HFFc6 (cell line): ENCODE results near the gene TCERG1L. TPM values are rescaled to one million over a fixed set of nuclear protein-coding genes. Genes with fewer than 3 reads are reported as not detected.

Source experiments
- DNase-seq: peaks from one replicate; pipeline ENCODE4 v3.0.0-alpha.2; 2018
- H3K27ac Mint-ChIP-seq: 2 replicates; pipeline ENCODE4 v1.8.0; 2020; ENCODE audit warnings: mild to moderate bottlenecking, mixed read lengths
- H3K27me3 Mint-ChIP-seq: 2 replicates; pipeline ENCODE4 v1.8.0; 2021; ENCODE audit warnings: mild to moderate bottlenecking, moderate library complexity, mixed read lengths; ENCODE audit not compliant: insufficient read depth
- H3K36me3 Mint-ChIP-seq: 2 replicates; pipeline ENCODE4 v1.8.0; 2021; ENCODE audit warnings: low read depth, mixed read lengths
- H3K4me1 Mint-ChIP-seq: 2 replicates; pipeline ENCODE4 v1.8.0; 2020; ENCODE audit warnings: low read depth, mixed read lengths
- H3K4me3 Mint-ChIP-seq: 2 replicates; pipeline ENCODE4 v1.8.0; 2020; ENCODE audit warnings: mild to moderate bottlenecking, moderate library complexity, mixed read lengths
- H3K9me3 Mint-ChIP-seq: 2 replicates; pipeline ENCODE4 v1.8.0; 2020; ENCODE audit warnings: mild to moderate bottlenecking, mixed read lengths
- total RNA-seq, 6 experiments: library from RNA; stranded (reverse); fragmentation: NEBNext Ultra II Directional; extraction: Animal tissue kit (Norgen Biotek cat#: 25700); gene quantifications; 2 replicates in 1 of 6; 3 replicates in 5 of 6; pipeline ENCODE4 v1.2.3, GENCODE V29; 2021
- TF ChIP-seq, protein P1 (sequence below): fragments of 200-600 bp; sonication (generic); IDR thresholded peaks from 2 replicates; pipeline ENCODE4 v1.5.0; 2021; ENCODE audit warnings: antibody characterized with exemption, mild to moderate bottlenecking

The TCERG1L gene
- total RNA-seq, 6 experiments from 2014 or later = 0.09 TPM; not detected in 5

DNA sequence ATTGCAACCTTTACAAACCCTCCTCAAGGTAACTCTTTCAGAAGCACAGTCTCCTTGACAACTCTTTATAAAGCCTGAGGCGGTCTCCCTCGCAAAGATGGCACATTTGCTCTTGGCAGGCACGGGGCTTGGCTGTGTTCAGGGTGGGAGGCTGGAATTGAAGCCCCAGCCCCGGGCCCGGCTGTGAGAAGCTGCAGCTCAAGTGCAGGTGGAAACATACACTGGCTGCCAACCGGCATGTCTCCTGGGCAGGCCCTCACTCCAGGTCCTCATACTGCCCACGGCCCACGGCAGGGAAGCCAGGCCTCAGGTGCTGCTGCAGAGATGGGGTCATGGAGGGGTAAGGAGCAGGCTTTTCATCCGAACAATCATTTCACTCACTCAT is 194.5 kb downstream of the TCERG1L start:
- H3K27ac Mint-ChIP-seq = no peak overlapping the region
- TF ChIP-seq, protein P1, sequence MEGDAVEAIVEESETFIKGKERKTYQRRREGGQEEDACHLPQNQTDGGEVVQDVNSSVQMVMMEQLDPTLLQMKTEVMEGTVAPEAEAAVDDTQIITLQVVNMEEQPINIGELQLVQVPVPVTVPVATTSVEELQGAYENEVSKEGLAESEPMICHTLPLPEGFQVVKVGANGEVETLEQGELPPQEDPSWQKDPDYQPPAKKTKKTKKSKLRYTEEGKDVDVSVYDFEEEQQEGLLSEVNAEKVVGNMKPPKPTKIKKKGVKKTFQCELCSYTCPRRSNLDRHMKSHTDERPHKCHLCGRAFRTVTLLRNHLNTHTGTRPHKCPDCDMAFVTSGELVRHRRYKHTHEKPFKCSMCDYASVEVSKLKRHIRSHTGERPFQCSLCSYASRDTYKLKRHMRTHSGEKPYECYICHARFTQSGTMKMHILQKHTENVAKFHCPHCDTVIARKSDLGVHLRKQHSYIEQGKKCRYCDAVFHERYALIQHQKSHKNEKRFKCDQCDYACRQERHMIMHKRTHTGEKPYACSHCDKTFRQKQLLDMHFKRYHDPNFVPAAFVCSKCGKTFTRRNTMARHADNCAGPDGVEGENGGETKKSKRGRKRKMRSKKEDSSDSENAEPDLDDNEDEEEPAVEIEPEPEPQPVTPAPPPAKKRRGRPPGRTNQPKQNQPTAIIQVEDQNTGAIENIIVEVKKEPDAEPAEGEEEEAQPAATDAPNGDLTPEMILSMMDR = no peak
- DNase-seq = no peak
- no peaks in the 10 kb centered on the region for H3K36me3 Mint-ChIP-seq
- H3K9me3 Mint-ChIP-seq = peaks cover 47% of the 10 kb centered on the region
- no peaks in the 10 kb centered on the region for H3K27me3 Mint-ChIP-seq
- H3K4me1 Mint-ChIP-seq = no peaks in the 10 kb centered on the region
- H3K4me3 Mint-ChIP-seq = no peak overlapping the region

DNA sequence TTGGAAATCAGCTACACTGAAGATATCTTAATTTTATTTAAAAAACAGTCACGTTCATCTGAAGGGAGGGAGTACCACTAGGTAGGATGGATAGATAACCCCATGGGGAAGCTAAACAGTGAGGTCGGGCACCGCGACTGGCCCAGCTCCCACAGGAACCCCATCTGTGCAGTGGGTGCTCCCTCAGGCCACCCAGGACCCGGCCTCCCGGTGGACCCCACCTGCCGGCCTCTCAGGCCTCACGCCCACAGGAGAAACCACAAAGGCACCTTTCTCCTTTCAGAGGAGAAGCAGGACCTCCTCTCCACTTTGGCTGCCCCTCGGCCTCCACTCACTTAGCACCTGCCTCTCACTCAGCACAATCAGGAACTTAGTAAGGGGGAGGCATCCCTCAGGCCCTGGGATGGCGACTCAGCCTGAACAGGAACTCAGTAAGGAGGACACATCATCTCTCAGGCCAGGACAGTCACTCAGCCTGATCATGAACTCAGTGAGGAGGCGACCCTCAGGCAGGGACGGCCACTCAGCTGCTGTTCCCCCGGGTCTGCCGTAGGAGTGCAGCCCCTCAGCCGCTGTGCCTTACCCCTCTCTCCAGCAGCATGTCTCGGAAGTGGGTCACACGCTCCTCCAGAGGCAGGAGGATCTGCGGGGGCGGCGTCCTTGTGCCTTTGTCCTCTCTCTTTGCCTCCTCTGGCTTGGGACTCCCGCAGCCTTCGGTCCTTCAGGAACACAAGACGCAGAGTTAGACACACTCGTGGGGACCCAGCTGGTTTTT is 195.1 kb downstream of the TCERG1L start:
- no peaks in the 10 kb centered on the region for H3K27me3 Mint-ChIP-seq
- TF ChIP-seq, protein P1 = no peak
- no peak for DNase-seq
- H3K36me3 Mint-ChIP-seq = no peaks in the 10 kb centered on the region
- peaks cover 48% of the 10 kb centered on the region for H3K9me3 Mint-ChIP-seq
- H3K27ac Mint-ChIP-seq = no peak overlapping the region
- H3K4me3 Mint-ChIP-seq = no peak overlapping the region
- H3K4me1 Mint-ChIP-seq = no peaks in the 10 kb centered on the region

DNA sequence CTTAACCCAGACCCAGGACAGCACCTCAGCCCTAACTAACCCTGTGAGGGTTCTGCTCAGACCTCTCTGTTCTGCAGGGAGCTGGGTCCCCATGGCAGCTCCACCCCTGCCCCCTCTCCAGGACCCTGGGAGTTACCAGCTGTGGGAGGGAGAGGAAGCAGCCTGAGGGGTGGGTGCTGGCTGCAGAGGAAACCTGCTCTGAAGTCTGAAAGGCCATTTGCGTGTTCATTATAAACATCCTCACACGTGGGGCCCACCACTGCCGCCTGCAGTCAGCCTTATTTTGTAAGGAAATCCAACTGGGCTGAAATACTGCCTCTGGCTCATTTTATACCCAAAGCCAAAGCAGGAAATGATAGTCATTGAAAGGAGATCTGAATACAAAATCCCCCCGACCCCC is 195.7 kb downstream of the TCERG1L start:
- H3K4me3 Mint-ChIP-seq = no peak overlapping the region
- H3K9me3 Mint-ChIP-seq = peaks cover 48% of the 10 kb centered on the region
- H3K36me3 Mint-ChIP-seq = no peaks in the 10 kb centered on the region
- TF ChIP-seq, protein P1 = no peak
- no peak for DNase-seq
- no peaks in the 10 kb centered on the region for H3K4me1 Mint-ChIP-seq
- no peaks in the 10 kb centered on the region for H3K27me3 Mint-ChIP-seq
- no peak overlapping the region for H3K27ac Mint-ChIP-seq

DNA sequence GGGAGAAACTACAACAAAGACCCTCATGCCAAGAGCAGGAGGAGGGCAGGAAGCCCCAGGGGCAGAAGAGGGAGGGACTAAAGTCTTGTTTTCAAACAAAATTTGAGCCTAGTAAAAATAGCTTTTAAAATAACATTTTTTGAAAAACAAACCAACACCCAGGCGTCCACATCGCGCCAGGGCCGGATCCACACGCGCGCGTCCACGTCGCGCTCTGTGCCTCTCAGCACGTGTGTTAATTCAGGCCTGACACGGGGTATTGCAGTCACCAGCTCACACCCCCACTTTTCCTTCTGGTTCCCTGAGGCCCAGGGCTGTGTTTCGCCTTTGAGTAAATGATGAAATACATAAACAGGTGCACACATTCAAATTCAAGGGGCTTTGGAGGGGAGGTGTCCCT is 196.2 kb downstream of the TCERG1L start:
- no peak for DNase-seq

GRCh38 chr10:131114846-131115245 is 196.7 kb downstream of the TCERG1L start:
- H3K9me3 Mint-ChIP-seq = peaks cover 42% of the 10 kb centered on the region
- H3K4me1 Mint-ChIP-seq = no peaks in the 10 kb centered on the region
- H3K27ac Mint-ChIP-seq = no peak overlapping the region
- no peaks in the 10 kb centered on the region for H3K27me3 Mint-ChIP-seq
- no peak overlapping the region for H3K4me3 Mint-ChIP-seq
- TF ChIP-seq, protein P1 = no peak
- no peak for DNase-seq
- no peaks in the 10 kb centered on the region for H3K36me3 Mint-ChIP-seq

More for the DNA sequence above, 196.2 kb downstream of the TCERG1L start:
- Mint-ChIP-seq H3K27me3 (no peaks in the 10 kb centered on the region), H3K9me3 (peaks cover 47% of the 10 kb centered on the region), H3K4me1 (no peaks in the 10 kb centered on the region), H3K4me3 (no peak overlapping the region), H3K36me3 (no peaks in the 10 kb centered on the region), H3K27ac (no peak overlapping the region)
- TF ChIP-seq, protein P1 = no peak
